ENCODE results near the gene RAB4A.

RAB4A gene

GRCh38 chr1:229226796-229227195 is 44.1 kb upstream of the RAB4A start:
- no peak for DNase-seq
- Histone ChIP-seq H3K4me3 (ENCODE audit: low read depth, low read length) (no peak overlapping the region), H3K27me3 (replicated peaks) (peaks cover 2% of the 10 kb centered on the region), H3K36me3 (replicated peaks) (no peaks in the 10 kb centered on the region), H3K27ac (no peak overlapping the region)
- TF ChIP-seq CTCF (IDR thresholded peaks at IDR 0.05; ENCODE audit: low read depth, low read length, missing control alignments) = no peak
- in situ Hi-C loops (cut with HindIII; ENCODE audit: low pct_ligation_motif_present, low sequenced_read_pairs) = no loop called here

- no peak overlapping the region for H3K27ac ChIP-seq
- H3K36me3 ChIP-seq (replicated peaks) = no peaks in the 10 kb centered on the region
- peaks cover 2% of the 10 kb centered on the region for H3K27me3 ChIP-seq (replicated peaks)
- peak; percentile 53 for DNase-seq
- no peak overlapping the region for H3K4me3 ChIP-seq (ENCODE audit: low read depth, low read length)
- in situ Hi-C loops (cut with HindIII; ENCODE audit: low pct_ligation_motif_present, low sequenced_read_pairs) = no loop called here
- TF ChIP-seq CTCF (IDR thresholded peaks at IDR 0.05; ENCODE audit: low read depth, low read length, missing control alignments) = peak; percentile 86
Measured at GRCh38 chr1:229227298-229227919, 43.5 kb upstream of the RAB4A start.

- Histone ChIP-seq H3K4me3 (ENCODE audit: low read depth, low read length) (no peak overlapping the region), H3K36me3 (replicated peaks) (no peaks in the 10 kb centered on the region), H3K27ac (no peak overlapping the region), H3K27me3 (replicated peaks) (peaks cover 2% of the 10 kb centered on the region)
- no peak for DNase-seq
- in situ Hi-C loops (cut with HindIII; ENCODE audit: low pct_ligation_motif_present, low sequenced_read_pairs) = no loop called here
- TF ChIP-seq CTCF (IDR thresholded peaks at IDR 0.05; ENCODE audit: low read depth, low read length, missing control alignments) = no peak
Measured at GRCh38 chr1:229228522-229228921, 42.4 kb upstream of the RAB4A start.

- no peak for TF ChIP-seq CTCF (IDR thresholded peaks at IDR 0.05; ENCODE audit: low read depth, low read length, missing control alignments)
- peaks cover 2% of the 10 kb centered on the region for H3K27me3 ChIP-seq (replicated peaks)
- H3K27ac ChIP-seq = no peak overlapping the region
- H3K36me3 ChIP-seq (replicated peaks) = no peaks in the 10 kb centered on the region
- no peak overlapping the region for H3K4me3 ChIP-seq (ENCODE audit: low read depth, low read length)
- no peak for DNase-seq
- in situ Hi-C loops (cut with HindIII; ENCODE audit: low pct_ligation_motif_present, low sequenced_read_pairs) = no loop called here
Measured at GRCh38 chr1:229229137-229229720, 41.7 kb upstream of the RAB4A start.

GRCh38 chr1:229229721-229230139 is 41.2 kb upstream of the RAB4A start:
- DNase-seq = no peak
- H3K27ac ChIP-seq = no peak overlapping the region
- no peak overlapping the region for H3K4me3 ChIP-seq (ENCODE audit: low read depth, low read length)
- in situ Hi-C loops (cut with HindIII; ENCODE audit: low pct_ligation_motif_present, low sequenced_read_pairs) = no loop called here
- TF ChIP-seq CTCF (IDR thresholded peaks at IDR 0.05; ENCODE audit: low read depth, low read length, missing control alignments) = no peak
- peaks cover 2% of the 10 kb centered on the region for H3K27me3 ChIP-seq (replicated peaks)
- no peaks in the 10 kb centered on the region for H3K36me3 ChIP-seq (replicated peaks)

Data from brain microvascular endothelial cell (primary cell).